Cerebellar cortex (tissue), 1 donor: ENCODE results near the gene SBSN.

Experiments
- DNase-seq: peaks from one replicate; pipeline ENCODE4 v3.0.0-alpha.2; 2015; ENCODE audit warnings: low spot score

SBSN gene

GRCh38 chr19:35533822-35534392 lies 5.8 kb upstream of the SBSN start:
- no peak for DNase-seq

- no peak for DNase-seq
These were observed 5.2 kb upstream of the SBSN start, which contains the start of gene GAPDHS for GRCh38 chr19:35533201-35533821. TSS of gene GAPDHS (plus strand) at chr19:35533456. CDS start at chr19:35533528, 72 bp downstream.

GRCh38 chr19:35531291-35531690 lies 3.2 kb upstream of the SBSN start:
- no peak for DNase-seq

- no peak for DNase-seq
These were observed 1.4 kb upstream of the SBSN start for GRCh38 chr19:35529241-35530218.

- no peak for DNase-seq
These were observed 2.2 kb downstream of the SBSN start for GRCh38 chr19:35525873-35526272.

GRCh38 chr19:35524181-35524837 lies 3.8 kb downstream of the SBSN start:
- no peak for DNase-seq

GRCh38 chr19:35522745-35523327 lies 5.3 kb downstream of the SBSN start:
- no peak for DNase-seq

- no peak for DNase-seq
These were observed 6.9 kb downstream of the SBSN start for GRCh38 chr19:35521124-35521743.

GRCh38 chr19:35519291-35519690 lies 8.8 kb downstream of the SBSN start:
- DNase-seq, result peak; percentile 14

- DNase-seq, result peak; percentile 24
These were observed 9.8 kb downstream of the SBSN start for GRCh38 chr19:35518313-35518712.

GRCh38 chr19:35517342-35517741 lies 10.8 kb downstream of the SBSN start:
- DNase-seq, result no peak

- no peak for DNase-seq
These were observed 11.8 kb downstream of the SBSN start for GRCh38 chr19:35516310-35516709.

GRCh38 chr19:35514282-35514809 lies 13.8 kb downstream of the SBSN start:
- DNase-seq, result no peak

- peak; percentile 27 for DNase-seq
These were observed 14.4 kb downstream of the SBSN start, which contains the start of gene DMKN for GRCh38 chr19:35513628-35514281. TSS of gene DMKN (minus strand) at chr19:35513649. CDS start at chr19:35513475, 174 bp downstream.

GRCh38 chr19:35512831-35513627 lies 15.1 kb downstream of the SBSN start:
- no peak for DNase-seq

- no peak for DNase-seq
These were observed 16.8 kb downstream of the SBSN start for GRCh38 chr19:35511337-35511736.

GRCh38 chr19:35510626-35510964 lies 17.5 kb downstream of the SBSN start:
- no peak for DNase-seq

- peak; percentile 66 for DNase-seq
These were observed 18.1 kb downstream of the SBSN start for GRCh38 chr19:35509861-35510625.
